GM23338 (cell line): ENCODE measurements around the gene KRT74.

ENCODE experiments used
- CREB1 ChIP-seq: fragments of 250-450 bp; sonication (Bioruptor Pico); IDR thresholded peaks from 2 replicates; pipeline ENCODE4 v1.5.0; 2020; ENCODE audit warnings: low read depth, mild to moderate bottlenecking, moderate library complexity
- CTCF ChIP-seq, 2 experiments: fragments of 200-600 bp in 1 of 2; sonication (generic) in 1 of 2; conservative IDR thresholded peaks; 2 replicates each; pipeline versions ENCODE4 v1.5.1 to v1.6.1; 2016 to 2017; ENCODE audit warnings: antibody characterized with exemption in 2 of 2, low read depth in 2 of 2, mild to moderate bottlenecking in 2 of 2, moderate library complexity in 1 of 2
- EZH2 ChIP-seq: fragments of 200-600 bp; sonication (generic); IDR thresholded peaks from one replicate; pipeline ENCODE4 v1.8.0; 2017; ENCODE audit warnings: antibody characterized with exemption, mild to moderate bottlenecking, low read depth; ENCODE audit not compliant: unreplicated experiment
- EZH2phosphoT487 ChIP-seq: fragments of 200-600 bp; sonication (generic); IDR thresholded peaks from one replicate; pipeline ENCODE4 v1.8.1; 2018; ENCODE audit warnings: antibody characterized with exemption; ENCODE audit not compliant: unreplicated experiment
- NANOG ChIP-seq: IDR thresholded peaks from 2 replicates; pipeline ENCODE4 v1.6.1; 2016; ENCODE audit warnings: antibody characterized with exemption, borderline replicate concordance
- POLR2AphosphoS5 ChIP-seq: IDR thresholded peaks from 2 replicates; pipeline ENCODE4 v1.6.1; 2016; ENCODE audit warnings: antibody characterized with exemption, low read depth
- REST ChIP-seq: IDR thresholded peaks from one replicate; pipeline ENCODE4 v1.6.1; 2018; ENCODE audit warnings: antibody characterized with exemption; ENCODE audit not compliant: unreplicated experiment
- ZNF114 ChIP-seq: fragments of 250-450 bp; sonication (Bioruptor Pico); IDR thresholded peaks from 2 replicates; pipeline ENCODE4 v1.5.0; 2020; ENCODE audit warnings: mild to moderate bottlenecking, moderate library complexity
- ZNF331 ChIP-seq: fragments of 250-450 bp; sonication (Bioruptor Pico); IDR thresholded peaks from 2 replicates; pipeline ENCODE4 v1.5.0; 2020; ENCODE audit warnings: low read depth, mild to moderate bottlenecking, moderate library complexity

GRCh38 chr12:52575256-52575655, 1.6 kb upstream of the KRT74 start:
- no peak for TF ChIP-seq EZH2phosphoT487
- no peak for TF ChIP-seq CTCF (conservative IDR thresholded peaks at IDR 0.05; ENCODE audit: low read depth in 2 of 2)
- no peak for TF ChIP-seq REST
- no peak for TF ChIP-seq POLR2AphosphoS5
- no peak for TF ChIP-seq CREB1
- TF ChIP-seq EZH2 = no peak
- TF ChIP-seq ZNF114 (CRISPR knock-in tag) = no peak
- no peak for TF ChIP-seq NANOG
- no peak for TF ChIP-seq ZNF331 (CRISPR knock-in tag)
